WTC11 (cell line): ENCODE data around the gene DNAJB9. TPM values are rescaled to one million over a fixed set of nuclear protein-coding genes. Genes with fewer than 3 reads are reported as not detected.

Source experiments
- ATAC-seq: fragments of 200-7000 bp; cut with Tn5 transposase; 2 replicates; pipeline ENCODE4 v1.10.0; 2021; ENCODE audit warnings: mild to moderate bottlenecking, moderate library complexity
- CTCF ChIA-PET: fragments of 300-600 bp; sonication (Branson Sonifier 250); formaldehyde crosslinking; loops from one replicate; lab custom pipeline; 2021; ENCODE audit warnings: antibody characterized with exemption; lab: Charles Lee
- POLR2A ChIA-PET: fragments of 350-600 bp; sonication (Branson Sonifier 250); formaldehyde crosslinking; loops from one replicate; lab custom pipeline; 2021; ENCODE audit warnings: antibody characterized with exemption; lab: Charles Lee
- DNase-seq: peaks from one replicate; pipeline ENCODE4 v3.0.0; 2021; ENCODE audit warnings: low spot score
- H3K27ac Mint-ChIP-seq: 2 replicates; pipeline ENCODE4 v1.8.0; 2021; ENCODE audit warnings: mixed read lengths
- H3K27me3 Mint-ChIP-seq: 2 replicates; pipeline ENCODE4 v1.8.0; 2021; ENCODE audit warnings: low read depth, mild to moderate bottlenecking, moderate library complexity, mixed read lengths
- H3K36me3 Mint-ChIP-seq: 2 replicates; pipeline ENCODE4 v1.8.0; 2021; ENCODE audit warnings: mixed read lengths
- H3K4me1 Mint-ChIP-seq: 2 replicates; pipeline ENCODE4 v1.8.0; 2022; ENCODE audit warnings: mixed read lengths
- H3K4me3 Mint-ChIP-seq: 2 replicates; pipeline ENCODE4 v1.8.0; 2021; ENCODE audit warnings: mild to moderate bottlenecking, moderate library complexity, mixed read lengths
- H3K9me3 Mint-ChIP-seq: 2 replicates; pipeline ENCODE4 v1.8.0; 2021; ENCODE audit warnings: mixed read lengths
- ATF1 ChIP-seq: sonication (generic); formaldehyde crosslinking; IDR thresholded peaks from 2 replicates; pipeline ENCODE4 v1.8.1; 2023; ENCODE audit warnings: mild to moderate bottlenecking, moderate library complexity, missing genetic modification reagents
- FOXK1 ChIP-seq: sonication (generic); formaldehyde crosslinking; IDR thresholded peaks from 2 replicates; pipeline ENCODE4 v1.8.0; 2022; ENCODE audit warnings: mild to moderate bottlenecking, moderate library complexity, missing genetic modification reagents
- SMAD4 ChIP-seq: sonication (generic); formaldehyde crosslinking; IDR thresholded peaks from 2 replicates; pipeline ENCODE4 v1.8.0; 2022; ENCODE audit warnings: mild to moderate bottlenecking, missing genetic modification reagents
- TCF7 ChIP-seq: sonication (generic); formaldehyde crosslinking; IDR thresholded peaks from 2 replicates; pipeline ENCODE4 v1.8.0; 2022; ENCODE audit warnings: mild to moderate bottlenecking, low read depth, missing genetic modification reagents, moderate library complexity
- TEAD4 ChIP-seq: sonication (generic); formaldehyde crosslinking; IDR thresholded peaks from 2 replicates; pipeline ENCODE4 v1.8.0; 2022; ENCODE audit warnings: mild to moderate bottlenecking, missing genetic modification reagents
- ZNF121 ChIP-seq: sonication (generic); formaldehyde crosslinking; IDR thresholded peaks from 2 replicates; pipeline ENCODE4 v1.8.0; 2023; ENCODE audit warnings: missing genetic modification reagents
- ZNF396 ChIP-seq: fragments of 250-450 bp; sonication (Bioruptor Pico); IDR thresholded peaks from 2 replicates; pipeline ENCODE4 v1.8.0; 2021; ENCODE audit warnings: mild to moderate bottlenecking, moderate library complexity, borderline replicate concordance
- ZNF423 ChIP-seq: fragments of 250-450 bp; sonication (Bioruptor Pico); IDR thresholded peaks from 2 replicates; pipeline ENCODE4 v2.1.2; 2022; ENCODE audit warnings: mild to moderate bottlenecking, moderate library complexity
- total RNA-seq: library from RNA; stranded (reverse); gene quantifications from 3 replicates; pipeline ENCODE4 v1.2.3, GENCODE V29; 2021
- TF ChIP-seq, protein P1 (sequence below): sonication (generic); formaldehyde crosslinking; IDR thresholded peaks from 2 replicates; pipeline ENCODE4 v1.8.1; 2023; ENCODE audit warnings: mild to moderate bottlenecking, missing genetic modification reagents, moderate library complexity
- TF ChIP-seq, protein P2 (sequence below): sonication (generic); formaldehyde crosslinking; IDR thresholded peaks from 2 replicates; pipeline ENCODE4 v1.8.1; 2022; ENCODE audit warnings: low read depth, mild to moderate bottlenecking, moderate library complexity, missing genetic modification reagents, borderline replicate concordance
- TF ChIP-seq, protein P3 (sequence below): fragments of 250-450 bp; sonication (Bioruptor Pico); IDR thresholded peaks from 2 replicates; pipeline ENCODE4 v1.9.0; 2021; ENCODE audit warnings: mild to moderate bottlenecking
- TF ChIP-seq, protein P4 (sequence below): sonication (generic); formaldehyde crosslinking; IDR thresholded peaks from 2 replicates; pipeline ENCODE4 v1.8.1; 2022; ENCODE audit warnings: mild to moderate bottlenecking, missing genetic modification reagents, moderate library complexity, borderline replicate concordance
- TF ChIP-seq, protein P5 (sequence below): sonication (generic); formaldehyde crosslinking; IDR thresholded peaks from 2 replicates; pipeline ENCODE4 v1.8.1; 2023; ENCODE audit warnings: mild to moderate bottlenecking, missing genetic modification reagents, moderate library complexity
- TF ChIP-seq, protein P6 (sequence below): sonication (generic); formaldehyde crosslinking; IDR thresholded peaks from 2 replicates; pipeline ENCODE4 v1.8.0; 2023; ENCODE audit warnings: missing genetic modification reagents, mild to moderate bottlenecking, borderline replicate concordance
- TF ChIP-seq, protein P7 (sequence below): sonication (generic); formaldehyde crosslinking; IDR thresholded peaks from 2 replicates; pipeline ENCODE4 v1.8.0; 2022; ENCODE audit warnings: mild to moderate bottlenecking, missing genetic modification reagents

DNAJB9 gene
- total RNA-seq, 1 experiment from 2014 or later: 6.6 TPM

DNA sequence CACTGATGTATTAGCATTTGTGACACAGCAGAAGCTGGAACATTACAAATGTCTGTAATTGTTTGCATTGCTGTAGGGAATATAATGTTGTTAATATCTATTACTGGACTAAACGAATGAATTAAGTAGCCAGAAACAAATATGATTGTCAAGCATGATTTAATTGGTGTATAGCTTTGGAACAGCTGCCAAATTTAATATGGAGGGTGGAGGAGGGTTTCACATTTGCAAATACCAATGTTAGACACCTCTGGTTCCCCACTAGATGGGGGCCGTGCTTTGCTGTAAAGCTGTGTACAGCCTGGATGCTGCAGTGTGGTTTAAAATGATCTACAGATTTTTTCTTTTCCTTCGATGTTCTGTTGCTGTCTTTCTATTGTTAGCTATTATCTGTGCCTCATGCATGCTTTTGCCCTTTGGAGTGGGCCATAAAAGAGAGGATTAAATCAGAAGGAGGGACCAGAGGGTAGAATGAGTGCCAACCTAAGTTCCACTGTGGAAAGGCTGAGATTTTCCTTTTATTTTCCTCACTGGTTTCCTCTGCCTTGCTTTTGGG is 23.1 kb downstream of the DNAJB9 start:
- Mint-ChIP-seq H3K9me3 (peaks cover 4% of the 10 kb centered on the region; the same call in 1 of the 2 replicates), H3K27me3 (no peaks in the 10 kb centered on the region; the same call in 1 of the 2 replicates), H3K4me3 (no peak overlapping the region), H3K27ac (no peak overlapping the region), H3K4me1 (peaks cover 17% of the 10 kb centered on the region), H3K36me3 (no peaks in the 10 kb centered on the region)
- no peak for DNase-seq
- ChIA-PET CTCF (no interaction called here), POLR2A (no interaction called here)
- ATAC-seq: peak; percentile 46
- TF ChIP-seq, protein P1, sequence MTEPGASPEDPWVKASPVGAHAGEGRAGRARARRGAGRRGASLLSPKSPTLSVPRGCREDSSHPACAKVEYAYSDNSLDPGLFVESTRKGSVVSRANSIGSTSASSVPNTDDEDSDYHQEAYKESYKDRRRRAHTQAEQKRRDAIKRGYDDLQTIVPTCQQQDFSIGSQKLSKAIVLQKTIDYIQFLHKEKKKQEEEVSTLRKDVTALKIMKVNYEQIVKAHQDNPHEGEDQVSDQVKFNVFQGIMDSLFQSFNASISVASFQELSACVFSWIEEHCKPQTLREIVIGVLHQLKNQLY (CRISPR knock-in tag): no peak
- TF ChIP-seq TCF7 (CRISPR knock-in tag): no peak
- no peak for TF ChIP-seq FOXK1 (CRISPR knock-in tag)
- TF ChIP-seq, protein P2, sequence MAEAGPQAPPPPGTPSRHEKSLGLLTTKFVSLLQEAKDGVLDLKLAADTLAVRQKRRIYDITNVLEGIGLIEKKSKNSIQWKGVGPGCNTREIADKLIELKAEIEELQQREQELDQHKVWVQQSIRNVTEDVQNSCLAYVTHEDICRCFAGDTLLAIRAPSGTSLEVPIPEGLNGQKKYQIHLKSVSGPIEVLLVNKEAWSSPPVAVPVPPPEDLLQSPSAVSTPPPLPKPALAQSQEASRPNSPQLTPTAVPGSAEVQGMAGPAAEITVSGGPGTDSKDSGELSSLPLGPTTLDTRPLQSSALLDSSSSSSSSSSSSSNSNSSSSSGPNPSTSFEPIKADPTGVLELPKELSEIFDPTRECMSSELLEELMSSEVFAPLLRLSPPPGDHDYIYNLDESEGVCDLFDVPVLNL (CRISPR knock-in tag): no peak
- TF ChIP-seq, protein P3, sequence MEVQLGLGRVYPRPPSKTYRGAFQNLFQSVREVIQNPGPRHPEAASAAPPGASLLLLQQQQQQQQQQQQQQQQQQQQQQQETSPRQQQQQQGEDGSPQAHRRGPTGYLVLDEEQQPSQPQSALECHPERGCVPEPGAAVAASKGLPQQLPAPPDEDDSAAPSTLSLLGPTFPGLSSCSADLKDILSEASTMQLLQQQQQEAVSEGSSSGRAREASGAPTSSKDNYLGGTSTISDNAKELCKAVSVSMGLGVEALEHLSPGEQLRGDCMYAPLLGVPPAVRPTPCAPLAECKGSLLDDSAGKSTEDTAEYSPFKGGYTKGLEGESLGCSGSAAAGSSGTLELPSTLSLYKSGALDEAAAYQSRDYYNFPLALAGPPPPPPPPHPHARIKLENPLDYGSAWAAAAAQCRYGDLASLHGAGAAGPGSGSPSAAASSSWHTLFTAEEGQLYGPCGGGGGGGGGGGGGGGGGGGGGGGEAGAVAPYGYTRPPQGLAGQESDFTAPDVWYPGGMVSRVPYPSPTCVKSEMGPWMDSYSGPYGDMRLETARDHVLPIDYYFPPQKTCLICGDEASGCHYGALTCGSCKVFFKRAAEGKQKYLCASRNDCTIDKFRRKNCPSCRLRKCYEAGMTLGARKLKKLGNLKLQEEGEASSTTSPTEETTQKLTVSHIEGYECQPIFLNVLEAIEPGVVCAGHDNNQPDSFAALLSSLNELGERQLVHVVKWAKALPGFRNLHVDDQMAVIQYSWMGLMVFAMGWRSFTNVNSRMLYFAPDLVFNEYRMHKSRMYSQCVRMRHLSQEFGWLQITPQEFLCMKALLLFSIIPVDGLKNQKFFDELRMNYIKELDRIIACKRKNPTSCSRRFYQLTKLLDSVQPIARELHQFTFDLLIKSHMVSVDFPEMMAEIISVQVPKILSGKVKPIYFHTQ: no peak
- TF ChIP-seq ZNF423 (CRISPR knock-in tag): no peak
- TF ChIP-seq ATF1 (CRISPR knock-in tag): no peak
- TF ChIP-seq, protein P4, sequence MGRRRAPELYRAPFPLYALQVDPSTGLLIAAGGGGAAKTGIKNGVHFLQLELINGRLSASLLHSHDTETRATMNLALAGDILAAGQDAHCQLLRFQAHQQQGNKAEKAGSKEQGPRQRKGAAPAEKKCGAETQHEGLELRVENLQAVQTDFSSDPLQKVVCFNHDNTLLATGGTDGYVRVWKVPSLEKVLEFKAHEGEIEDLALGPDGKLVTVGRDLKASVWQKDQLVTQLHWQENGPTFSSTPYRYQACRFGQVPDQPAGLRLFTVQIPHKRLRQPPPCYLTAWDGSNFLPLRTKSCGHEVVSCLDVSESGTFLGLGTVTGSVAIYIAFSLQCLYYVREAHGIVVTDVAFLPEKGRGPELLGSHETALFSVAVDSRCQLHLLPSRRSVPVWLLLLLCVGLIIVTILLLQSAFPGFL (CRISPR knock-in tag): no peak
- TF ChIP-seq TEAD4 (CRISPR knock-in tag): no peak
- no peak for TF ChIP-seq SMAD4 (CRISPR knock-in tag)
- TF ChIP-seq, protein P5, sequence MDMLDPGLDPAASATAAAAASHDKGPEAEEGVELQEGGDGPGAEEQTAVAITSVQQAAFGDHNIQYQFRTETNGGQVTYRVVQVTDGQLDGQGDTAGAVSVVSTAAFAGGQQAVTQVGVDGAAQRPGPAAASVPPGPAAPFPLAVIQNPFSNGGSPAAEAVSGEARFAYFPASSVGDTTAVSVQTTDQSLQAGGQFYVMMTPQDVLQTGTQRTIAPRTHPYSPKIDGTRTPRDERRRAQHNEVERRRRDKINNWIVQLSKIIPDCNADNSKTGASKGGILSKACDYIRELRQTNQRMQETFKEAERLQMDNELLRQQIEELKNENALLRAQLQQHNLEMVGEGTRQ (CRISPR knock-in tag): no peak
- TF ChIP-seq, protein P6, sequence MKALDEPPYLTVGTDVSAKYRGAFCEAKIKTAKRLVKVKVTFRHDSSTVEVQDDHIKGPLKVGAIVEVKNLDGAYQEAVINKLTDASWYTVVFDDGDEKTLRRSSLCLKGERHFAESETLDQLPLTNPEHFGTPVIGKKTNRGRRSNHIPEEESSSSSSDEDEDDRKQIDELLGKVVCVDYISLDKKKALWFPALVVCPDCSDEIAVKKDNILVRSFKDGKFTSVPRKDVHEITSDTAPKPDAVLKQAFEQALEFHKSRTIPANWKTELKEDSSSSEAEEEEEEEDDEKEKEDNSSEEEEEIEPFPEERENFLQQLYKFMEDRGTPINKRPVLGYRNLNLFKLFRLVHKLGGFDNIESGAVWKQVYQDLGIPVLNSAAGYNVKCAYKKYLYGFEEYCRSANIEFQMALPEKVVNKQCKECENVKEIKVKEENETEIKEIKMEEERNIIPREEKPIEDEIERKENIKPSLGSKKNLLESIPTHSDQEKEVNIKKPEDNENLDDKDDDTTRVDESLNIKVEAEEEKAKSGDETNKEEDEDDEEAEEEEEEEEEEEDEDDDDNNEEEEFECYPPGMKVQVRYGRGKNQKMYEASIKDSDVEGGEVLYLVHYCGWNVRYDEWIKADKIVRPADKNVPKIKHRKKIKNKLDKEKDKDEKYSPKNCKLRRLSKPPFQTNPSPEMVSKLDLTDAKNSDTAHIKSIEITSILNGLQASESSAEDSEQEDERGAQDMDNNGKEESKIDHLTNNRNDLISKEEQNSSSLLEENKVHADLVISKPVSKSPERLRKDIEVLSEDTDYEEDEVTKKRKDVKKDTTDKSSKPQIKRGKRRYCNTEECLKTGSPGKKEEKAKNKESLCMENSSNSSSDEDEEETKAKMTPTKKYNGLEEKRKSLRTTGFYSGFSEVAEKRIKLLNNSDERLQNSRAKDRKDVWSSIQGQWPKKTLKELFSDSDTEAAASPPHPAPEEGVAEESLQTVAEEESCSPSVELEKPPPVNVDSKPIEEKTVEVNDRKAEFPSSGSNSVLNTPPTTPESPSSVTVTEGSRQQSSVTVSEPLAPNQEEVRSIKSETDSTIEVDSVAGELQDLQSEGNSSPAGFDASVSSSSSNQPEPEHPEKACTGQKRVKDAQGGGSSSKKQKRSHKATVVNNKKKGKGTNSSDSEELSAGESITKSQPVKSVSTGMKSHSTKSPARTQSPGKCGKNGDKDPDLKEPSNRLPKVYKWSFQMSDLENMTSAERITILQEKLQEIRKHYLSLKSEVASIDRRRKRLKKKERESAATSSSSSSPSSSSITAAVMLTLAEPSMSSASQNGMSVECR: no peak
- no peak for TF ChIP-seq ZNF396 (CRISPR knock-in tag)
- TF ChIP-seq, protein P7, sequence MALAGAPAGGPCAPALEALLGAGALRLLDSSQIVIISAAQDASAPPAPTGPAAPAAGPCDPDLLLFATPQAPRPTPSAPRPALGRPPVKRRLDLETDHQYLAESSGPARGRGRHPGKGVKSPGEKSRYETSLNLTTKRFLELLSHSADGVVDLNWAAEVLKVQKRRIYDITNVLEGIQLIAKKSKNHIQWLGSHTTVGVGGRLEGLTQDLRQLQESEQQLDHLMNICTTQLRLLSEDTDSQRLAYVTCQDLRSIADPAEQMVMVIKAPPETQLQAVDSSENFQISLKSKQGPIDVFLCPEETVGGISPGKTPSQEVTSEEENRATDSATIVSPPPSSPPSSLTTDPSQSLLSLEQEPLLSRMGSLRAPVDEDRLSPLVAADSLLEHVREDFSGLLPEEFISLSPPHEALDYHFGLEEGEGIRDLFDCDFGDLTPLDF (CRISPR knock-in tag): no peak
- TF ChIP-seq ZNF121 (CRISPR knock-in tag): no peak
- TF ChIP-seq, all 79 proteins: peak for 0
